AG20443 (cell line): ENCODE measurements around the gene MTERF4.

ENCODE experiments used
- DNase-seq: peaks from one replicate; pipeline ENCODE4 v3.0.0; 2012; ENCODE audit warnings: low spot score, mixed read lengths

The MTERF4 gene

GRCh38 chr2:241133436-241133820 lies 31.3 kb upstream of the MTERF4 start:
- no peak for DNase-seq

DNA sequence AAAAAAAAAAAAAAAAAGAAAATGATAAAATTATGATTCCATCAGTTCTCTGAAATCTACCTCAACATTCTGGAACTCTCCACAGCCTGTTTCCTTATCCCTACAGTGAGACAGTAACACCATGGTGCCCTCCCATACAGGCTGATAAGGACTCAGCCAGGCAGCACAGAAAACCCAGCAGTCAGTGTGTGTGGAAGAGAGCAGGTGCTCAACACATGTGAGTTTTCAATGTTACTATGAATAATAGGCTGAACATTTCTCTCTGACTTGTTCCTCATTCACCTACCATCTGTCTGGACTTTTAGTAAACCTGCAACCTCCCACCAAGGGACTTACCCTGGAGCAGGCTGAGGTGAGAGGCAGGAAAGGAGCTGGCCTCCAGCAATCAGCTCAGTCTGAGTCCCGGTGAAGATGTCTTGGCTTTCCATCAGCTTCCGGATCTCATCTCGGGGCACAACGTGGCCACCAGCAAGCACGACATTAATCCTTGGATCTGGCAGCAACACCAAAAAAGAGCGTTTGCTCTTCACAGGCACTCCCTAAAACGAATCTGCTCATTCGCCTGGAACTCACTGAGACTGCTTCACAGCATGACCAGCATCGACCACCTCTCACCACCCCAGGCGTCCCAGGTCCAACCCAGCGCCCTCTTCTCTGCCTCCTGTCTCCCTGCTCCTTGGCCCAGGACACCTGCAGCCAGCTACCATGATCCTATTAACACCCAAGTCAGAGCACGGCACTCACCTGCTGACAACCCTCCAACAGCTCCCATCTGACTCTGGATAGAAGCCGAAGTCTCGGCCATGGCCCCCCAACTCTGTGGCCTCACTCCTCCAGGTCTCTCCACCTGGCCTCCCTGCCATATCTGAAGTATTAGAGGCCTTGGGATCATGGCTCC lies 30.7 kb upstream of the MTERF4 start:
- no peak for DNase-seq

DNA sequence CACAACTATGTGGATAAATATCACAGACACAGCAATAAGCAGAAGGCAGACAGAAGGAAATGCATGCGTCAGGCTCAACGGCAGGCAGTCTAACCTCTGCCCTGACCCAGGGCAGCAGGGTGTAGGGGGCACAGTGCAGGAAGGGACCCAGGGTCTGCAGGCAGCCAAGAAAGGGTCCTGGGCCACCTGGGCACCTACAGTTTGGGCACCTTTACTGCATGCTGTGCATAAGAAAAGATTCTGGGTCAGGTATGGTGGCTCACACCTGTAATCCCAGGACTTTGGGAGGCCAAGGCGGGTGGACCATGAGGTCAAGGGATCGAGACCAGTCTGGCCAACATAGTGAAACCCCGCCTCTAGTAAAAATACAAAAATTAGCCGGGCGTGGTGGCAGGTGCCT lies 29.4 kb upstream of the MTERF4 start:
- DNase-seq, result no peak

- DNase-seq, result no peak
Measured at GRCh38 chr2:241130316-241130715, 28.2 kb upstream of the MTERF4 start.

DNA sequence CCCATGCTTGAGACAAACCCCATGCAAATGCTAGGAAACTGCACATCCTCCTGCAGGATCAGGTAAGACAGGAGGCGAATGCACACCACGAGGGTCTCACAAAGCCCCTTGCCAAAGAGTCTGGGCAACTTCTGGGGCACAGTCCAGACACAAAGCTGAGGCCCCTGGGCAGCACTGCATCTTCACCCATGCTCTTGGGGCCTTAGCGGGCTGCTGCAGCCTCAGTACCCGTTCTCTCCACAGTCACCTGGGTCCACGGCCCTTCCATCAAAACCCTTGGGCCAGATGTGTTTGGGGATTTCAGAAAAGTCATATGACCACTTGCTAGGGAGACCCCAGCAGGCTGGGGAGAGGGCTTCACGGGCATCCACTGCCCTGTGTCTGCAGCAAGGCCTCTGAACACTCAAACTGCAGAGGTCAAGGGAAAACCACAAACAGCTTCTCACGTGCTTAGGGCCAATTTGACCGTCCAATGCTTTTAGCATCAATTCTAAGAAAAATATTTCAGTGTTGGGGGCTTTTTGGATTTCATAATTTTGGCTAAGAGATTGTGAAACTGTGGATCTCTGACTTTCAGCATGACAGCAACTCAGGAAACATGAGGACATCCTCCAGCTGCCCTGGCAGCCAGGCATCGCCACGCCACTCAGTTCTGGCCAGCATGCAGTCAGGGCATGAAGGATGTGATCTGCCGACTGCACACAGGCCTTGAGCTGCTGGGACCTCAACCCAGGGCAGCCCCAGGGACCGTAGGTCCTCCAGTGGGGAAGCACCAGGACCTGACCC lies 27.2 kb upstream of the MTERF4 start:
- DNase-seq, result no peak

DNA sequence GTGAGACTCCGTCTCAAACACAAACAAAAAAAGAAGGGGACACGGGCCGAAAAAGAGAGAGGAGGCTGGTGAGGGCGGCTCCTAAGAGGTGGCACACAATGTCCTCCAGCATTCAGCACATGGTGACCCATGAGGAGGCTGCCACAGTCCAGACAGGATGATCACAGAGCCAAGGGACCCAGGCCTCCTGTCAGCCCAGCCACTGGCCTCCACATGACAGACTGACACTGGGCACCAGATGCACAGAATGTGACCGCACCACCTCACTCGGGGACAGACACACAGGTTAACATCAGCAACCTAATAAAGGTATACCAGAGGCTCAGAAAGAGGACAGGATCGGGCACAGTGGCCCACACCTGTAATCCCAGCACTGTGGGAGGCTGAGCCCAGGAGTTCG lies 26.2 kb upstream of the MTERF4 start:
- no peak for DNase-seq

DNA sequence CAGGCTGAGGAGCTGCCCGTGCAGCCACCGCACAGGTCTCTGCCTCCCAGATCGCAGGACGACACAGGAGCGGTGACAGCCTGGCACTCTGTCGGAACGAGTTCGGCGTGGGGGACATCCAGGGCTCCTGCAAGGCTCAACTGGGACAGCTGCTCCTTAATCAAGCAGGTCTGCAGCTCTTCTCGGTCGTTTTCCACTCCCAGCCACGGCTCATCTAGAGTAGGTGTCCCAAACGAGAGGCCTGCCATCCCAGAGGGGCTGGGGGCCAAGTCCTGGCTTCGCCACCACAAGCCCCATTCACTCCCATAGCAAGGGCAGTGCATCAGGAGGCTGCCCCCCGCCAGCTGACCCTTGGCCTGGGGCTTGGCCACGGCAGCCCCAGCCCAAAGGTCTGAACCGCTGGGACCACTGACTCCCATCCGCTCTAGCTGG lies 24.7 kb upstream of the MTERF4 start:
- DNase-seq, result no peak

DNA sequence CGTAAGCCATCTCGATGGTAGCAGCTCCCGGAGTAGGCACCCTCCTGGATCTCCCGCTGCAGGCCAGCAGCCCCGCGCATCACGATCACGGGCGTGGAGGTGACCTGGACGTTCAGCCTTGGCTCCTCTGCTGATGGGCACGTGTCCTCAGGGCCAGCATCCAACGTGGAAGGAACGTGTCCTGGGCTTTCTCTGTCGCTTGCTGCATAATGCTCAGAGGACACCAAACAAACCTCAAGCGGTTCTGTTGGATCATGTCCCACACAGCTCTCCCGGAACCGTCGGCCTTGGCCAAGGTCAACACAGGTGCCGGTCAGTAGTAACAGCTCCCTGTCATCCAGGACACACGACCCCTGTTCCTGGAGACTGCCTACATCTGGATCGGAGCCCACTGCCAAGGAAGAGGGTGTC lies 24.1 kb upstream of the MTERF4 start:
- DNase-seq, result no peak

DNA sequence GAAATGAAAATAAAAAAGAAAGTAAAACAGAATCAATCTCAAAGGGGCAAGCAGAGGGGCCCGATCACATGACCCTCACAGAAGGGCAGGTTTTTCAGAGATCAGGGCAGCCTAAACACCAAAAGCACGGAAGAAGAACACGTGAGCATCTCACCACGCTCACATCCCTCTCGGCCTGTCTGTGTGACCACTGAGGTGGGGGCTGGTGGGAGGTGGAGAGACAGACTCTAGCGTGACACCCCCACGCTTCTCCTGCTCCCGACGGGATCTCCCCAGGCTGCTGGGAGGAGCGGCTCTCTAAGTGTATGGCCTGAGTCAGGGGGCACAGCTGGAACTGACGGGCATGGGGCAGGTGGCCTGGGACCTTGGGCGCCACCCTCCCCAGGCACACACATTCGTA lies 23.5 kb upstream of the MTERF4 start:
- DNase-seq, result no peak

GRCh38 chr2:241123816-241124536 lies 21.9 kb upstream of the MTERF4 start:
- no peak for DNase-seq

GRCh38 chr2:241122376-241123002 lies 20.4 kb upstream of the MTERF4 start:
- DNase-seq, result no peak

DNA sequence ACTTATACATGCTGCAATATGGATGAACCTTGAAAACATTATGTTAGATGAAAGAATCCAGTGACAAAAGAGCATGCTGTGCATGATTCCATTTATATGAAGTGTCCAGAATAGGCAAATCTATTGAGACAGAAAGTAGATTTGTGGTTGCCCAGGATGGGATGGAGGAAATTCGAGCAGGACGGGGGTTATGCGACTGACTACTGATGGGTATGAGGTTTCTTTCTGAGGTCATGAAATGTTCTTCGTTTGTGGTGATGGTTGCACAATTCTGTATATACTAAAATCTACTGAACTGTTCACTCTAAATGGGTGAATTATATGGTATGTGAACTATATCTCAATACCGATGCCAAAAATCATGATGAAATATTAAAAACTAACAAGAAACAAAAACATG lies 18.9 kb upstream of the MTERF4 start:
- DNase-seq, result no peak

DNA sequence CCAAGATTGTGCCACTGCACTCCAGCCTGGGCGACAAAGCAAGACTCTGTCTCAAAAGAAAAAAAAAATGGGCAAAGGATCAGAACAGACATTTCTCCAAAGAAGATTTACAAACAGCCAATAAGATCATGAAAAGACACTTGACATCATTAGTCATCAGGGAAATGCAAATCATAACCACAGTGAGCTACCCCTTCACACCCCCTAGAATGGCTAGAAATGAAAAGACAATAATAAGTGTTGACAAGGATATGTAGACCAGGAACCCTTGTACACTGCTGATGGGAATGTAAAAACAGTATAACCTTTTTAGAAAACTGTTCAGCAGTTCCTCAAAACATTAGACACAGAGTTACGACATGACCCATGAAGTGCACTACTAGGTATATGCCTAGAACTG lies 18.4 kb upstream of the MTERF4 start:
- no peak for DNase-seq

DNA sequence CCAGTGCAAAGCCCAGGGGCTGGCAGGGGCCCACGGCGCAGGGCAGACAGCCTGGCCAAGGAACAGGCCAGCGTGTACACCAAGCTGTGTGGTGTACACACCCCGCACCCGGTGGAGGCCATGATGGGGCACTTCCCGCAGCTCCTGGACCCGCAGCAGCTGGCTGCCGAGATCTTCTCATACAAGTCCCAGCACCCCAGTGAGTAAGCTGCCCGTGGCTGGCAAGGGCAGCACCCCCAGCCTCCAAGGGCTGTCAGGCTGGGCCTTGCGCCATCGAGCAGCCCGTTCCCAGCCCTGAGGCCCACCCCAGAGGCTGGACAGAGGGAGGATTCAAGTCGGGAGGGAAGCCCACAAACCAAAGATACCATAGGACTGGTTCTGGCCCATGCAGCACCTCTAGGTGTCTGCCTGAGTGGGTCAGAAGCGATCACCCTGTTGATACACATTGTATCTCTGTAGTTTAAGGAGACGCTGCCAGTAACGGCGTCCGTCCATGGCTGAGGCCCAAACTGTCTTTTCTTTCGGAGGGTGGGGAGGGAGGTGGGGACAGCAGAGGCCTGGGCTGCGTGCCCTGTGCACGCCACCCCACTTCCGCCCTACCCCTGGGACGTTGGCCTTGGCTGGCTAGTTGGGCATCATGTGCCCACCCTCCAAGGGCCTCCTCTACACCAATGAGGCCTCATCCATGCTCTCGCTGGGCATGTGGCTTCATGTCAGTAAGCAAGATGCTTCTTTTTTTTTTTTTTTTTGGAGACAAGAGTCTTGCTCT lies 16.8 kb upstream of the MTERF4 start:
- DNase-seq, result no peak

DNA sequence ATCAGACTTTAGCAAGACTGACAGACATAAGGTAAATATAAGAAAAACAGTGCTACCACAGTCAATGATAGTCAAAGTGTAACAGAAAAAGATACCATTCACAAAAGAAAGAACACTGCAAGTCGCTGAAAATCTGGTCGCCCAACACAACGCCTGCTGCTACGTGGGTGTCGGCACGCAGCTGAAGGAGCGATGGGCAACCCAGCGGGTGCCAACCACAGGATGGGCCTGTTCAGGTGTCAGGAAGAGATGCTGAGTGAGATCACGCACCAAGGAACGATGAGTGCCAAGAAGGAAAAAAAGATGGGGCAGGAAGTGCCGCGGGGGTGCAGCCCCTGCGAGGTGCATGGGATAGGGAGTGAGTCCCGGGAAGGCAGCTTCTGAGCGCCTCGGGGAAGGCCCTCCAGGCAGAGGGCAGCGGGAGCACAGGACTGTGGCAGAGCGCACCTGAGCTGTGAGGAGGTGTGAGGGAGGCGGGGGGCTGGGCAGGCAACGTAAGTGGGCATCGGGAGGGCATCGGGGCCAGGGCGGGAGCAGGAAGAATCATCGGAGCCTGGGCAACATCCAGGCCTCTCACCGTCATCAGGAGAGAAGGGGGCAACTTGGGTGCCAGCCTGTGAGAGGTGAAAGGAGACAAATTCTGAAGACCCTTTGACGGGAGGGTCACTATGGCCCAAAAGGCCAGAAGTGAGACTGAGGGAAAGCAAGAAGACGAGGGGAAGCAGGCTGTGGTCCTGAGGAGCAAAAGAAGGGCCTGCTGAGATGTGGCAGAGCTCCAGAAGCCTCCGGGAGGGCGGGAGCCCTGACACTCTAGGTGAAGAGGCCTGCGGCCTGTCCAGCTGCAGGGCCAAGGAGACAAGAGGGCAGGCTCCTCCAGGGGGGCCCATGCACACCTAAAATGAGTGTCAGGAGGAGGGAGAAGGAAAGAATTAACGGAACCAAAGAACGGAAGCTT lies 14.8 kb upstream of the MTERF4 start:
- DNase-seq, result no peak

- DNase-seq, result no peak
Measured at GRCh38 chr2:241115361-241115760, 13.3 kb upstream of the MTERF4 start.

DNA sequence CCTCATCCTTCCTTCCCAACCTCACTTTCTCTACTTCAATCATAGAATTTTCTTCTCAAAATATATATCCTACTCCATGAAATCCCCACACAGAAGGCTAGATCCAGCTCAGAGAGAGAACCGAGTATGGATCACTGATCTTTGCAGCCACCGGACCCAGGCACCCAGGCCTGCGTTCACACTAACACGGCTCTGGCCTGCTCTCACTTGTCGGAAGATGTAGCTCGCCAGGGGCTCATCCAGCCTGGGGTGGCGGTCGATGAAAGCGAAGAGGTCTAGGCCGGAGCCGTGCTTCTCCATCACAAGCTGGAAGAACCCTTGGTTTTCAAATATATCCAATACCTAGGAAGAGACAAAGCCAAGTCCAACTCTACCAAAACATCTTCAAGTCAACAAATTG lies 12.7 kb upstream of the MTERF4 start:
- DNase-seq, result no peak

DNA sequence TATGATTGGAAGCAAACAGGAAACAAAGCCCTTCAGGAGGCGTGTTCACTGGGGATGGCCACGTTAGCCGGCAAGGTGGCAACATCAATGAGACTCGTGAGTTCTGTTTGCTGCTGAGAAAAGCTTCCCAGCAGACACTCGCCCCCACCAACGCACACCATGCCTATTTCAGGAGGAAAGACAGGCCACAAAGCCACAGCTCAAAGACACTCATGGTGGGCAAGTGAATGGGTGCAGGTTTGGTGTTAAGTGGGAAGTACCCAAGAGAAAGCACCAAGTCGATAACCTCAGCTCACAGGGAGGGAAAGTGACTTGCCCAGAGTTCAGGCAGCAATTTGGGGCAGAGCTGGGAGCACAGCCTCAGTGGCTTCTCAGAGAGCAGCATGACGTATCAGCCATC lies 10.5 kb upstream of the MTERF4 start:
- no peak for DNase-seq

GRCh38 chr2:241112046-241112445 lies 10.0 kb upstream of the MTERF4 start:
- DNase-seq, result no peak

DNA sequence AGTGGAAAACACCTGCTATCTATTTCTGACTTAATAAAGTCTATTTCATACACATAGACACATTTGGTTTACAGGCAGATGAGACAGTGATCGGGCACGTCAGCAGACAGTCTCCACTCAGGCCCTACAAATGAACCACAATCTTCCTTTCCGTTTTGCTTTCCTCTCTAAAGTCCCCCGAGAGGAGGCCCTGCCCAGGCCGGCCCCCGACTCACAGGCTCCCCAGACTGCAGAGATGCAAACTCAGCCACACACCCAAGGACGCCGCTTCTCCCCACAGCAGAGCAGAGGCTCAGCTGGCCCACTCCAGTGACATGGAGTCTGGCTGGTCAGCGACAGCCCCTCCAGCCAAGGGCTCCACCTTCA lies 9.3 kb upstream of the MTERF4 start:
- DNase-seq, result no peak
